WTC11 (cell line): ENCODE measurements around the gene LRRIQ1. TPM values are rescaled to one million over a fixed set of nuclear protein-coding genes. Genes with fewer than 3 reads are reported as not detected.
A peak's percentile ranks its signal among the peaks of the same experiment; 100 is the strongest.

Experiments
- ATAC-seq: fragments of 200-7000 bp; cut with Tn5 transposase; 2 replicates; pipeline ENCODE4 v1.10.0; 2021; ENCODE audit warnings: mild to moderate bottlenecking, moderate library complexity
- CTCF ChIA-PET: fragments of 300-600 bp; sonication (Branson Sonifier 250); formaldehyde crosslinking; loops from one replicate; lab custom pipeline; 2021; ENCODE audit warnings: antibody characterized with exemption; lab: Charles Lee
- POLR2A ChIA-PET: fragments of 350-600 bp; sonication (Branson Sonifier 250); formaldehyde crosslinking; loops from one replicate; lab custom pipeline; 2021; ENCODE audit warnings: antibody characterized with exemption; lab: Charles Lee
- DNase-seq: peaks from one replicate; pipeline ENCODE4 v3.0.0; 2021; ENCODE audit warnings: low spot score
- H3K27ac Mint-ChIP-seq: 2 replicates; pipeline ENCODE4 v1.8.0; 2021; ENCODE audit warnings: mixed read lengths
- H3K27me3 Mint-ChIP-seq: 2 replicates; pipeline ENCODE4 v1.8.0; 2021; ENCODE audit warnings: low read depth, mild to moderate bottlenecking, moderate library complexity, mixed read lengths
- H3K36me3 Mint-ChIP-seq: 2 replicates; pipeline ENCODE4 v1.8.0; 2021; ENCODE audit warnings: mixed read lengths
- H3K4me1 Mint-ChIP-seq: 2 replicates; pipeline ENCODE4 v1.8.0; 2022; ENCODE audit warnings: mixed read lengths
- H3K4me3 Mint-ChIP-seq: 2 replicates; pipeline ENCODE4 v1.8.0; 2021; ENCODE audit warnings: mild to moderate bottlenecking, moderate library complexity, mixed read lengths
- H3K9me3 Mint-ChIP-seq: 2 replicates; pipeline ENCODE4 v1.8.0; 2021; ENCODE audit warnings: mixed read lengths
- ATF6 ChIP-seq: sonication (generic); formaldehyde crosslinking; IDR thresholded peaks from 2 replicates; pipeline ENCODE4 v1.8.1; 2023; ENCODE audit warnings: mild to moderate bottlenecking, missing genetic modification reagents
- CTCF ChIP-seq: fragments of 200-600 bp; IDR thresholded peaks from 2 replicates; pipeline ENCODE4 v1.8.0; 2022; ENCODE audit warnings: antibody characterized with exemption
- EMX1 ChIP-seq: fragments of 250-450 bp; sonication (Bioruptor Pico); IDR thresholded peaks from 2 replicates; pipeline ENCODE4 v1.8.0; 2021; ENCODE audit warnings: mild to moderate bottlenecking
- ETV6 ChIP-seq: sonication (generic); formaldehyde crosslinking; IDR thresholded peaks from 2 replicates; pipeline ENCODE4 v1.8.1; 2022; ENCODE audit warnings: mild to moderate bottlenecking, missing genetic modification reagents
- MYBL2 ChIP-seq: sonication (generic); formaldehyde crosslinking; IDR thresholded peaks from 2 replicates; pipeline ENCODE4 v1.8.1; 2023; ENCODE audit warnings: mild to moderate bottlenecking, moderate library complexity, missing genetic modification reagents
- NFE2L1 ChIP-seq: sonication (generic); formaldehyde crosslinking; IDR thresholded peaks from 2 replicates; pipeline ENCODE4 v1.8.1; 2023; ENCODE audit warnings: missing genetic modification reagents
- NR3C1 ChIP-seq: sonication (generic); formaldehyde crosslinking; conservative IDR thresholded peaks from 2 replicates; pipeline ENCODE4 v1.8.1; 2023; ENCODE audit warnings: low read depth, mild to moderate bottlenecking, missing genetic modification reagents
- OVOL2 ChIP-seq: fragments of 250-450 bp; sonication (Bioruptor Pico); IDR thresholded peaks from 2 replicates; pipeline ENCODE4 v1.9.0; 2021; ENCODE audit warnings: mild to moderate bottlenecking, borderline replicate concordance
- PRDM15 ChIP-seq: sonication (generic); formaldehyde crosslinking; IDR thresholded peaks from 2 replicates; pipeline ENCODE4 v1.8.0; 2022; ENCODE audit warnings: missing genetic modification reagents
- RELA ChIP-seq: sonication (generic); formaldehyde crosslinking; IDR thresholded peaks from 2 replicates; pipeline ENCODE4 v1.8.1; 2022; ENCODE audit warnings: missing genetic modification reagents, mild to moderate bottlenecking, borderline replicate concordance
- RORB ChIP-seq: fragments of 250-450 bp; sonication (Bioruptor Pico); IDR thresholded peaks from 2 replicates; pipeline ENCODE4 v1.9.0; 2021; ENCODE audit warnings: mild to moderate bottlenecking
- ZNF121 ChIP-seq: sonication (generic); formaldehyde crosslinking; IDR thresholded peaks from 2 replicates; pipeline ENCODE4 v1.8.0; 2023; ENCODE audit warnings: missing genetic modification reagents
- ZNF423 ChIP-seq: fragments of 250-450 bp; sonication (Bioruptor Pico); IDR thresholded peaks from 2 replicates; pipeline ENCODE4 v2.1.2; 2022; ENCODE audit warnings: mild to moderate bottlenecking, moderate library complexity
- total RNA-seq: library from RNA; stranded (reverse); gene quantifications from 3 replicates; pipeline ENCODE4 v1.2.3, GENCODE V29; 2021

Gene LRRIQ1
- total RNA-seq, 1 experiment from 2014 or later: 1.3 TPM

GRCh38 chr12:85278598-85279448 lies 242.7 kb downstream of the LRRIQ1 start (continued):
- TF ChIP-seq ATF6 (no peak), RORB (CRISPR knock-in tag) (no peak), RELA (CRISPR knock-in tag) (no peak), OVOL2 (CRISPR knock-in tag) (no peak), ETV6 (CRISPR knock-in tag) (no peak), NFE2L1 (CRISPR knock-in tag) (no peak), CTCF (no peak)

- Mint-ChIP-seq H3K4me3 (peak overlapping the region; percentile 98), H3K9me3 (no peaks in the 10 kb centered on the region), H3K4me1 (peaks cover 36% of the 10 kb centered on the region), H3K27me3 (peaks cover 74% of the 10 kb centered on the region), H3K27ac (no peak overlapping the region), H3K36me3 (no peaks in the 10 kb centered on the region)
- peak; percentile 42 for DNase-seq
- ATAC-seq: peak; percentile 2; the same call in 1 of the 2 replicates
- TF ChIP-seq ZNF423 (CRISPR knock-in tag): no peak
- TF ChIP-seq RELA (CRISPR knock-in tag): no peak
- no peak for TF ChIP-seq ZNF121
- no peak for TF ChIP-seq PRDM15 (CRISPR knock-in tag)
- no peak for TF ChIP-seq MYBL2
- no peak for TF ChIP-seq EMX1 (CRISPR knock-in tag)
- no peak for TF ChIP-seq NR3C1
- ChIA-PET CTCF (interaction anchor here (1.4 kb wide), 1 partner anchor 30 kb away, joined by 3 read pairs; no protein-coding TSS in a partner anchor), POLR2A (interaction anchor here (0.5 to 0.7 kb wide), 3 partner anchors 9 to 247 kb away, joined by 3 to 4 read pairs (median 3); no protein-coding TSS in a partner anchor)
Measured at GRCh38 chr12:85279449-85280164, 243.5 kb downstream of the LRRIQ1 start.
